ENCODE results near the gene TMEM232.

TMEM232 gene

GRCh38 chr5:110561510-110561909 is 165.0 kb downstream of the TMEM232 start:
- H3K4me3 ChIP-seq (replicated peaks; ENCODE audit: insufficient read depth, low read length), result no peak overlapping the region
- DNase-seq (ENCODE audit: low read depth in 1 of 2, low spot score in 1 of 2), result no peak
- no peak for TF ChIP-seq SPI1 (IDR thresholded peaks at IDR 0.05; ENCODE audit: borderline replicate concordance, low read depth)
- TF ChIP-seq REST (IDR thresholded peaks at IDR 0.05; ENCODE audit: insufficient replicate concordance, low read depth), result no peak
- no peak overlapping the region for H3K27ac ChIP-seq (replicated peaks)
- H3K27me3 ChIP-seq (ENCODE audit: insufficient read depth, poor library complexity, severe bottlenecking), result no peaks in the 10 kb centered on the region

- no peak for DNase-seq (ENCODE audit: low read depth in 1 of 2, low spot score in 1 of 2)
- no peaks in the 10 kb centered on the region for H3K27me3 ChIP-seq (ENCODE audit: insufficient read depth, poor library complexity, severe bottlenecking)
- no peak overlapping the region for H3K4me3 ChIP-seq (replicated peaks; ENCODE audit: insufficient read depth, low read length)
- no peak for TF ChIP-seq GABPA (IDR thresholded peaks at IDR 0.05; ENCODE audit: low read depth)
- TF ChIP-seq CTCF (IDR thresholded peaks at IDR 0.05; ENCODE audit: insufficient read depth, low read length), result no peak
- no peak for TF ChIP-seq SPI1 (IDR thresholded peaks at IDR 0.05; ENCODE audit: borderline replicate concordance, low read depth)
- TF ChIP-seq POLR2AphosphoS5 (IDR thresholded peaks at IDR 0.05; ENCODE audit: low read depth), result no peak
- TF ChIP-seq REST (IDR thresholded peaks at IDR 0.05; ENCODE audit: insufficient replicate concordance, low read depth), result no peak
- no peak overlapping the region for H3K27ac ChIP-seq (replicated peaks)
Observed at GRCh38 chr5:110549301-110549700, 177.2 kb downstream of the TMEM232 start.

- Histone ChIP-seq H3K27ac (replicated peaks) (no peak overlapping the region), H3K4me3 (replicated peaks; ENCODE audit: insufficient read depth, low read length) (no peak overlapping the region), H3K27me3 (ENCODE audit: insufficient read depth, poor library complexity, severe bottlenecking) (no peaks in the 10 kb centered on the region)
- TF ChIP-seq POLR2AphosphoS5 (IDR thresholded peaks at IDR 0.05; ENCODE audit: low read depth), result no peak
- TF ChIP-seq GABPA (IDR thresholded peaks at IDR 0.05; ENCODE audit: low read depth), result no peak
- TF ChIP-seq SPI1 (IDR thresholded peaks at IDR 0.05; ENCODE audit: borderline replicate concordance, low read depth), result no peak
- DNase-seq (ENCODE audit: low read depth in 1 of 2, low spot score in 1 of 2), result no peak
Observed at GRCh38 chr5:110548171-110548570, 178.3 kb downstream of the TMEM232 start.

- no peak for DNase-seq (ENCODE audit: low read depth in 1 of 2, low spot score in 1 of 2)
- H3K27ac ChIP-seq (replicated peaks), result no peak overlapping the region
- no peak overlapping the region for H3K4me3 ChIP-seq (replicated peaks; ENCODE audit: insufficient read depth, low read length)
- no peak for TF ChIP-seq POLR2AphosphoS5 (IDR thresholded peaks at IDR 0.05; ENCODE audit: low read depth)
- TF ChIP-seq REST (IDR thresholded peaks at IDR 0.05; ENCODE audit: insufficient replicate concordance, low read depth), result no peak
- no peak for TF ChIP-seq SPI1 (IDR thresholded peaks at IDR 0.05; ENCODE audit: borderline replicate concordance, low read depth)
- TF ChIP-seq CTCF (IDR thresholded peaks at IDR 0.05; ENCODE audit: insufficient read depth, low read length), result no peak
- TF ChIP-seq GABPA (IDR thresholded peaks at IDR 0.05; ENCODE audit: low read depth), result no peak
- H3K27me3 ChIP-seq (ENCODE audit: insufficient read depth, poor library complexity, severe bottlenecking), result no peaks in the 10 kb centered on the region
Observed at GRCh38 chr5:110547495-110547894, 179.0 kb downstream of the TMEM232 start.

Measured in HL-60 (cell line).